Trophoblast cell (in vitro differentiated cells and primary cell): ENCODE results near the gene BBX.

Source experiments
- DNase-seq, 2 donors: peaks; one replicate each; pipeline ENCODE4 v3.0.0-alpha.2; 2016
- H2AFZ ChIP-seq: 2 replicates; pipeline ENCODE4 v1.6.1; 2013; ENCODE audit warnings: low read length, moderate library complexity, mild to moderate bottlenecking; ENCODE audit not compliant: insufficient read depth, poor library complexity
- H2AK5ac ChIP-seq: 2 replicates; pipeline ENCODE4 v1.6.1; 2013; ENCODE audit warnings: mild to moderate bottlenecking, low read length
- H2BK120ac ChIP-seq: 2 replicates; pipeline ENCODE4 v1.6.1; 2013; ENCODE audit warnings: low read length, mild to moderate bottlenecking, moderate library complexity; ENCODE audit not compliant: insufficient read depth, poor library complexity
- H2BK12ac ChIP-seq: 2 replicates; pipeline ENCODE4 v1.6.1; 2013; ENCODE audit warnings: mild to moderate bottlenecking, low read length, moderate library complexity
- H2BK5ac ChIP-seq: 2 replicates; pipeline ENCODE4 v1.6.1; 2013; ENCODE audit warnings: low read length, low read depth, moderate library complexity, mild to moderate bottlenecking; ENCODE audit not compliant: poor library complexity
- H3K14ac ChIP-seq: 2 replicates; pipeline ENCODE4 v1.6.1; 2013; ENCODE audit warnings: mild to moderate bottlenecking, low read length
- H3K18ac ChIP-seq: 2 replicates; pipeline ENCODE4 v1.6.1; 2013; ENCODE audit warnings: mild to moderate bottlenecking, low read length
- H3K23ac ChIP-seq: 2 replicates; pipeline ENCODE4 v1.6.1; 2013; ENCODE audit warnings: low read length
- H3K27ac ChIP-seq: 2 replicates; pipeline ENCODE4 v1.5.1; 2013; ENCODE audit warnings: low read depth, mild to moderate bottlenecking, inconsistent platforms, low read length, moderate library complexity
- H3K27me3 ChIP-seq: 2 replicates; pipeline ENCODE4 v1.6.1; 2013; ENCODE audit warnings: inconsistent platforms, mild to moderate bottlenecking, low read length, moderate library complexity; ENCODE audit not compliant: insufficient read depth
- H3K36me3 ChIP-seq, 2 experiments: 1 replicate in 1 of 2; 2 replicates in 1 of 2; pipeline ENCODE4 v1.6.1; 2013; ENCODE audit warnings: low read length in 2 of 2, mild to moderate bottlenecking in 2 of 2, moderate library complexity in 1 of 2; ENCODE audit not compliant: insufficient read depth in 2 of 2, control insufficient read depth in 1 of 2
- H3K4ac ChIP-seq: 2 replicates; pipeline ENCODE4 v1.6.1; 2013; ENCODE audit warnings: low read depth, mild to moderate bottlenecking, low read length, moderate library complexity
- H3K4me1 ChIP-seq, 2 experiments: 1 replicate in 1 of 2; 2 replicates in 1 of 2; pipeline ENCODE4 v1.6.1; 2013; ENCODE audit warnings: low read length in 2 of 2, mild to moderate bottlenecking in 2 of 2, moderate library complexity in 1 of 2; ENCODE audit not compliant: insufficient read depth in 2 of 2, control insufficient read depth in 1 of 2
- H3K4me2 ChIP-seq: 2 replicates; pipeline ENCODE4 v1.6.1; 2013; ENCODE audit warnings: inconsistent platforms, mild to moderate bottlenecking, low read length, moderate library complexity
- H3K4me3 ChIP-seq: 2 replicates; pipeline ENCODE4 v1.5.1; 2013; ENCODE audit warnings: mild to moderate bottlenecking, low read depth, low read length, inconsistent platforms
- H3K79me1 ChIP-seq: one replicate; pipeline ENCODE4 v1.6.1; 2013; ENCODE audit warnings: low read length
- H3K79me2 ChIP-seq: 2 replicates; pipeline ENCODE4 v1.6.1; 2013; ENCODE audit warnings: low read length, mild to moderate bottlenecking; ENCODE audit not compliant: control insufficient read depth, insufficient read depth, poor library complexity
- H3K9ac ChIP-seq: 2 replicates; pipeline ENCODE4 v1.6.1; 2013; ENCODE audit warnings: mild to moderate bottlenecking, low read length
- H3K9me3 ChIP-seq: 2 replicates; pipeline ENCODE4 v1.6.1; 2013; ENCODE audit warnings: low read depth, mild to moderate bottlenecking, control low read depth, inconsistent platforms, low read length; ENCODE audit not compliant: insufficient read depth
- H4K12ac ChIP-seq: 2 replicates; pipeline ENCODE4 v1.6.1; 2013; ENCODE audit warnings: low read depth, mild to moderate bottlenecking, low read length, moderate library complexity
- H4K8ac ChIP-seq: 2 replicates; pipeline ENCODE4 v1.6.1; 2013; ENCODE audit warnings: low read depth, mild to moderate bottlenecking, low read length, moderate library complexity
- H4K91ac ChIP-seq: one replicate; pipeline ENCODE4 v1.6.1; 2013; ENCODE audit warnings: low read depth, mild to moderate bottlenecking, low read length, moderate library complexity
- WGBS: extraction: QIAGEN DNeasy Blood & Tissue Kit; methylation state at CpG from one replicate; pipeline ENCODE4 v1.1.7; 2013; ENCODE audit warnings: missing lambda C conversion rate; ENCODE audit not compliant: insufficient read length, insufficient coverage; ENCODE audit errors: extremely low coverage; 5-methylcytosine and 5-hydroxymethylcytosine counted together

Gene BBX

DNA sequence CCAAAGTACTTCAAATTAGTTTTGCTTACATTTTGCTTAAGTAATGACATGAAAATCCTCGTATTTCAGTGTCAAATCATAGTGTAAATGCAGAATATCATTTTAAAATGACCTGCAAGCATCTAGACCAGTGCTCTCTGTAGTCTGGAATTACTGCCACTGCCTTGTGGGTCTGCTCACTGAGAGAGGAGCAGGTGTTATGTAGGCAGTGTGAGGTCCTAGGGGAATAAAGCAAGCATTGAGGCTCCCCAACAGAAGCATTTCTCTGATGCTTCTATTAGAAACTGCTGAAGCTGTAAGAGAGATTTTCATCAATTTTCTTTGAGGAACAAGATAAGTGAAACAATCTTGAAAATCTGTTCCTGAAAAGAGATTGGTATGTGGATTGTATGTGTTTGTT lies 253.2 kb downstream of the BBX start:
- Histone ChIP-seq H3K4me2 (no peak overlapping the region), H3K18ac (no peak overlapping the region), H3K9ac (no peak overlapping the region), H3K36me3 (peaks cover 0 to 10% of the 10 kb centered on the region in 2 experiments), H3K14ac (no peak overlapping the region), H3K79me1 (no peaks in the 10 kb centered on the region), H3K4me3 (no peak overlapping the region), H3K4me1 (no peaks in the 10 kb centered on the region), H4K8ac (no peak overlapping the region), H2BK12ac (no peak overlapping the region), H2AFZ (no peak overlapping the region), H4K12ac (no peak overlapping the region), H2AK5ac (no peak overlapping the region), H4K91ac (no peak overlapping the region), H2BK120ac (no peak overlapping the region), H3K9me3 (no peaks in the 10 kb centered on the region), H2BK5ac (no peak overlapping the region), H3K27ac (no peak overlapping the region), H3K4ac (no peak overlapping the region), H3K23ac (no peak overlapping the region), H3K79me2 (no peaks in the 10 kb centered on the region), H3K27me3 (no peaks in the 10 kb centered on the region)
- DNase-seq = no peak
- no CpG with 5 or more reads among the region's 1 CpG for WGBS

DNA sequence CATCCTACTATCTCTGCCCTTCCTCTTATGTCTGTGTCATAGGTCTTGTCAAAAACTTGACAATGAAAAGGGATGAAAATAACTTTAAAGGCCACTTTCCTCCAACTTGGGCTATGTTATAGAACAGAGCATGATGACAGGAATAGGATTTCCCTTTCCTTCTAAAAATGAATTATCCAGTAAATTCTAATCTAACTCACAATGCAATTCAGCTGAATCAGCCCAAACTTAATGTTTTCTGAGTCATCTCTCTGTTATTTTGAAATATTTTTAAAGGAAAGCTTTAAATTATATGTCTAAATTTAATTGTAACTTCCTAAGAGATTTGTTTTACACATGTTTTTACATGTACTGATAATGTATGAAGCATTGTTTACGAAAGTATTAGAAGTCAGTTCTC lies 258.5 kb downstream of the BBX start:
- no peak overlapping the region for H3K9ac ChIP-seq
- no peak overlapping the region for H3K4ac ChIP-seq
- no peak overlapping the region for H3K27ac ChIP-seq
- no peaks in the 10 kb centered on the region for H3K79me2 ChIP-seq
- no peak overlapping the region for H4K8ac ChIP-seq
- H4K91ac ChIP-seq = no peak overlapping the region
- no peaks in the 10 kb centered on the region for H3K27me3 ChIP-seq
- no peak overlapping the region for H3K23ac ChIP-seq
- H3K79me1 ChIP-seq = no peaks in the 10 kb centered on the region
- no peak for DNase-seq
- H3K4me1 ChIP-seq = no peaks in the 10 kb centered on the region
- H2BK120ac ChIP-seq = no peak overlapping the region
- H4K12ac ChIP-seq = no peak overlapping the region
- no peak overlapping the region for H3K14ac ChIP-seq
- no peak overlapping the region for H3K4me3 ChIP-seq
- H2BK5ac ChIP-seq = no peak overlapping the region
- H2AK5ac ChIP-seq = no peak overlapping the region
- peaks cover 0 to 4% of the 10 kb centered on the region in 2 experiments for H3K36me3 ChIP-seq
- WGBS = no CpG with 5 or more reads among the region's 1 CpG
- no peak overlapping the region for H3K18ac ChIP-seq
- H2BK12ac ChIP-seq = no peak overlapping the region
- H2AFZ ChIP-seq = no peak overlapping the region
- H3K9me3 ChIP-seq = no peaks in the 10 kb centered on the region
- H3K4me2 ChIP-seq = no peak overlapping the region

DNA sequence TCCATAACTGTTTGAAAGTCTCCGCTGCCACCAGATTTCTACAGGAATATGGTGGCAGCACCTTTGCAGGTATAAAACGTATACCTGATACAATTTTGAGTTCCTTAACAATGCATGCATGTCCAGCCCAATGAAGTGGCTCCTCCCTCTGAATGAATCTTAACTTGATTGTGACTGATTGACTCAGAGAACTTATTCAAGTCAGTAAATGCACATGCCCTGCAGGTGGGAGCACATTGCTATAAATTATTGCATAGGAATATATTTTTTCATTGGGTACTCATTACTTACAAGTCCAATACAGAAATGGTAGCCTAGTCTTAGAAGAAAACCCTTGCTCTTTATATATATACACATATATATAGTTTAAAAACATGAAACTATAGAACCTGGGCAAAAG lies 259.3 kb downstream of the BBX start:
- Histone ChIP-seq H3K36me3 (peaks cover 0 to 4% of the 10 kb centered on the region in 2 experiments), H3K27ac (no peak overlapping the region), H2AFZ (no peak overlapping the region), H3K79me2 (no peaks in the 10 kb centered on the region), H3K9me3 (no peaks in the 10 kb centered on the region), H3K27me3 (no peaks in the 10 kb centered on the region), H3K9ac (no peak overlapping the region), H2BK120ac (no peak overlapping the region), H3K4me3 (no peak overlapping the region), H2BK5ac (no peak overlapping the region), H3K4me1 (no peaks in the 10 kb centered on the region), H3K18ac (no peak overlapping the region), H4K8ac (no peak overlapping the region), H2AK5ac (no peak overlapping the region), H3K4ac (no peak overlapping the region), H4K91ac (no peak overlapping the region), H3K14ac (no peak overlapping the region), H3K23ac (no peak overlapping the region), H2BK12ac (no peak overlapping the region), H3K79me1 (no peaks in the 10 kb centered on the region), H4K12ac (no peak overlapping the region), H3K4me2 (no peak overlapping the region)
- no peak for DNase-seq
- no CpG with 5 or more reads among the region's 2 CpGs for WGBS

DNA sequence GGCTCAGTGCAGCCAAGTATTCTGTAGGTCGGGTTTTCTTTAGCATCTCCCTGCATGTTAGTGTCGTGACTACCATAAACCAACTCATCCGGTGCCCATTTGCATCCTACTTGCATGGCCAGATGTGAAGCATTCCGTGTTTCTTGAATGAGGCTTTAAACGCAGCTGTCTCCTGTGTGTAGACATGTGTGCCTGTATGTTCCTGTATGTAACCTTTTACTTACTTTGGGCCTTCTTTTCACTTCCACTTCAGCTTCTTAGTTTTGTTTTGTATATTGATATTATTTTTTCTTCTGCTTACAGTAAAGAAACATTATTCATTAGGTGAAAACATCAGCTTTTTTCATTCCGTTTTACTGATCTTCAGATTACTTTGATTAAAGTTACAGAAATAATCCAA lies 267.9 kb downstream of the BBX start:
- Histone ChIP-seq H3K9me3 (no peaks in the 10 kb centered on the region), H2BK5ac (no peak overlapping the region), H3K9ac (no peak overlapping the region), H3K18ac (no peak overlapping the region), H4K12ac (no peak overlapping the region), H3K4ac (no peak overlapping the region), H3K4me1 (no peaks in the 10 kb centered on the region), H2BK120ac (no peak overlapping the region), H3K23ac (no peak overlapping the region), H4K8ac (no peak overlapping the region), H3K4me3 (no peak overlapping the region), H3K27ac (no peak overlapping the region), H3K27me3 (no peaks in the 10 kb centered on the region), H2AK5ac (no peak overlapping the region), H2AFZ (no peak overlapping the region), H3K4me2 (no peak overlapping the region), H3K79me1 (no peaks in the 10 kb centered on the region), H2BK12ac (no peak overlapping the region), H4K91ac (no peak overlapping the region), H3K36me3 (peaks cover 6 to 8% of the 10 kb centered on the region in 2 experiments), H3K79me2 (no peaks in the 10 kb centered on the region), H3K14ac (no peak overlapping the region)
- no peak for DNase-seq
- no CpG with 5 or more reads among the region's 6 CpGs for WGBS
